Ovary (tissue), 9 donors: Measurements from ENCODE around the gene ZMIZ1. TPM values are rescaled to one million over a fixed set of nuclear protein-coding genes. Genes with fewer than 3 reads are reported as not detected.

Source experiments
- DNase-seq, 5 donors: peaks; one replicate each; pipeline ENCODE4 v3.0.0-alpha.2; 2019 to 2020
- H3K27ac ChIP-seq, 2 donors: fragments of 200-600 bp; one replicate each; pipeline versions ENCODE4 v1.5.1 to v1.8.0; 2019 to 2022
- H3K27me3 ChIP-seq: fragments of 200-600 bp; one replicate; pipeline ENCODE4 v1.8.0; 2022
- H3K36me3 ChIP-seq: fragments of 200-600 bp; sonication (generic); one replicate; pipeline ENCODE4 v1.5.1; 2019
- H3K4me1 ChIP-seq: one replicate; pipeline ENCODE4 v1.8.1; 2013; ENCODE audit warnings: mild to moderate bottlenecking, moderate library complexity; ENCODE audit not compliant: insufficient read depth
- H3K4me3 ChIP-seq: fragments of 200-600 bp; sonication (generic); one replicate; pipeline ENCODE4 v1.5.1; 2017
- H3K9me3 ChIP-seq, 2 donors: fragments of 200-600 bp in 1 of 2; sonication (generic) in 1 of 2; one replicate each; pipeline versions ENCODE4 v1.5.1 to v1.8.1; 2013 to 2019; ENCODE audit warnings: mild to moderate bottlenecking in 1 of 2, moderate library complexity in 1 of 2
- CTCF ChIP-seq, 3 donors: fragments of 450-650 bp in 2 of 3; fragments of 200-600 bp in 1 of 3; IDR thresholded peaks; one replicate each; pipeline versions ENCODE4 v1.5.1 to v1.8.0; 2016 to 2022; ENCODE audit warnings: antibody characterized with exemption in 3 of 3, mild to moderate bottlenecking in 1 of 3
- EP300 ChIP-seq: sonication (generic); formaldehyde crosslinking; IDR thresholded peaks from one replicate; pipeline ENCODE4 v1.6.1; 2017; ENCODE audit warnings: antibody characterized with exemption
- POLR2A ChIP-seq: fragments of 450-650 bp; IDR thresholded peaks from one replicate; pipeline ENCODE4 v1.6.1; 2017; ENCODE audit warnings: antibody characterized with exemption, mild to moderate bottlenecking, moderate library complexity
- WGBS, 3 donors: extraction: QIAGEN DNeasy Blood & Tissue Kit in 1 of 3; methylation state at CpG; one replicate each; pipeline versions ENCODE4 v1.1.5 to v1.1.7; 2013 to 2017; 5-methylcytosine and 5-hydroxymethylcytosine counted together
- intact Hi-C, 4 donors: fragments of 100-400 bp; cut with DNase I; formaldehyde crosslinking; loops; one replicate each; pipeline versions ENCODE4 v1.11.0 to v1.15.1; 2022 to 2023
- polyA plus RNA-seq, 2 donors: library from polyadenylated mRNA; stranded (reverse); fragments of 200-250 nt in 1 of 2; fragments of 350-450 nt in 1 of 2; fragmentation: Illumina TruSeq in 1 of 2; extraction: RNeasy Lipid Tissue Mini Kit (QIAGEN cat#74804) in 1 of 2; gene quantifications; one replicate each; pipeline ENCODE4 v1.2.3, GENCODE V29; 2013 to 2014
- total RNA-seq, 7 donors: library from RNA; depleted of rRNA in 2 of 7; stranded (reverse); fragments of >200 nt in 2 of 7; fragmentation: NEBNext Ultra II Directional in 3 of 7; extraction: Animal tissue kit (Norgen Biotek cat#: 25700) in 3 of 7; gene quantifications; one replicate each; pipeline versions ENCODE4 v1.1.0 to v1.2.4, GENCODE V29; 2016 to 2023
- donor health status: DM: no; HTN: no; CAD: no; lungs with moderate emphysema.
- donor health status: DM: no; HTN: no; CAD: no.
- donor health status: Bipolar disorder and iron deficiency.
- donor health status: DM: yes; HTN: yes; CAD: no.
- donor health status: DM: no; HTN: no; CAD: no.
- donor health status: DM: yes; HTN: yes; CAD: no.

The ZMIZ1 gene
- total and polyA plus RNA-seq, 9 donors: 30.3 to 117 (median 69.1) TPM

DNA sequence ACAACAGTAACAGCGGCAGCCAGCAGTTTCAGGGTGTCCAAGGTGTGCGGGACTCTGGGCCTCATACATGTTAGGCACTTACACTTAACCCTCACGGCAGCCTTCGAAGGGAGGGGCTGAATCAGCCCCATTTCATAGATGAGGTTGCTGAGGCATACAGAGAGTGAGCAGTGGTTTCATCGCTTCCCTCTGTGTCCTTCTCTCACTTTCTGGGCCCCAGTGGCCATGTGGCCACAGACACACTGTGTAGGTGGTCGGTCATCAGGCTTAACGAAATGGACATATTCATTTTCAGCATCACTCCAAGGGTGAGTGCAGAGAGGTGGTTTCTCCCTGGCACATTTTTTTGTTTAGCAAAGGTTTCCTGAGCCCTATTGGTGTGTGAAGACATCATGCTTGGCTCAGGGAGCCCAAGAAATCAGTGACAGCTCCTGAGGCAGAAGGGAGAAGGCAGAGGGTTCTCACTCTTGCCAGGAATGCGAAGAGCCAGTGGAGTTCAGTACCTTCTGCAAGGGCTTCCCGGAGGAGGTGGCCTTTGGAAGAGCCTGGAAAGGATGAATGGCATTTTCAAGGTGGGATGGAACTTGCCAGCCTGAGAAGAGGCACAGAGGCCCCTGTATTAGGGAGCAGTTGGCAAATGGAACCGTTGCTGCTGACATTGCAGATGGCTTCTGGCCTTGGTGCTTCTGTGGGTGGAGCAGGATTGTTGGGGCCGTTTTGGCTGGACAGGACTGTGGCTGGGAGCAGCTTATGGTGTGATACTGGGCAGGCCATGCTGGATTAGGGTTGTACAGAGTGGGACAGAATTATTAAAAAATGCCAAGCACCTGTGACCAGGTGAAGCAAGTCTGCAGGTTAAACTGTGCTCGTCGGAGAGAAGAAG is 216.8 kb downstream of the ZMIZ1 start:
- 68 to 73% (median 72%) methylated on average over 13 of the region's 13 CpGs for WGBS, 3 donors
- H3K36me3 ChIP-seq: no peaks in the 10 kb centered on the region
- intact Hi-C loops: no loop called here
- H3K27me3 ChIP-seq: no peaks in the 10 kb centered on the region
- peaks cover 19% of the 10 kb centered on the region for H3K4me1 ChIP-seq
- no peak overlapping the region for H3K4me3 ChIP-seq
- DNase-seq: no peak
- H3K27ac ChIP-seq: peak overlapping the region; percentile 52 to 53
- no peak for TF ChIP-seq CTCF (IDR thresholded peaks at IDR 0.05)
- TF ChIP-seq EP300: no peak
- no peak for TF ChIP-seq POLR2A
- no peaks in the 10 kb centered on the region for H3K9me3 ChIP-seq

DNA sequence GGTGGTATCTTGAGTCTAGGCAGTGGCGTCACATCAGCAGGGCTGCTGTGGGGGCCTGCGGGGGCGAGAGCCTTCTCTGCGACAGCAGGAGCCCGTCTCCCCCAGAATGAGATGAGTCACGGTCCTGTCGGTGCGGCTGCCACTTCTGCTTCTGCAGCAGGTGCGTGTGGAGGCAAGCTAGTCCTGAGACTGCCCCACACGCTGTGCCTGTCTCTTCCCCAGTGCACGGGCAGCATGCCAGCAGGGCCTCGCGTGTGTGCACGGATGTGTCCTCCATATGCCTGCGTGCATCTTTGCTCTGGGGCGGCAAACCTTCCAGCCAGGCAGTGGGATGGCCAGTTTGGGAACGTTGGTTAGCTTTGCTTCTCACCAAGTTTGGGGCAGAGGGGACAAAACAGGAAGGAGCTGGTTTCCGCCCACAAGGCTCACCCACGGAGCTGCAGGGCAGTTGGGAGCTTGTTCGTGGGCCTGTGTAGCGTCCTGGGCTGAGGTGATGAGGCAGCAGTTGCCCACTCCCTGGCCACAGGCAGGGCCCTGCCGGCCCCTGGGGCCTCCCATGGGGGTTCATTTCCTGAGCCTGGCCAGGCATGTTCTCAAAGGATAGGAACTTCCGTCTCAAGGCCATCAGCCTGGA is 217.7 kb downstream of the ZMIZ1 start:
- 22 to 45% (median 31%) methylated on average over 23 of the region's 23 CpGs for WGBS, 3 donors
- peak; percentile 68 to 82 (median 68) for DNase-seq
- no peaks in the 10 kb centered on the region for H3K36me3 ChIP-seq

DNA sequence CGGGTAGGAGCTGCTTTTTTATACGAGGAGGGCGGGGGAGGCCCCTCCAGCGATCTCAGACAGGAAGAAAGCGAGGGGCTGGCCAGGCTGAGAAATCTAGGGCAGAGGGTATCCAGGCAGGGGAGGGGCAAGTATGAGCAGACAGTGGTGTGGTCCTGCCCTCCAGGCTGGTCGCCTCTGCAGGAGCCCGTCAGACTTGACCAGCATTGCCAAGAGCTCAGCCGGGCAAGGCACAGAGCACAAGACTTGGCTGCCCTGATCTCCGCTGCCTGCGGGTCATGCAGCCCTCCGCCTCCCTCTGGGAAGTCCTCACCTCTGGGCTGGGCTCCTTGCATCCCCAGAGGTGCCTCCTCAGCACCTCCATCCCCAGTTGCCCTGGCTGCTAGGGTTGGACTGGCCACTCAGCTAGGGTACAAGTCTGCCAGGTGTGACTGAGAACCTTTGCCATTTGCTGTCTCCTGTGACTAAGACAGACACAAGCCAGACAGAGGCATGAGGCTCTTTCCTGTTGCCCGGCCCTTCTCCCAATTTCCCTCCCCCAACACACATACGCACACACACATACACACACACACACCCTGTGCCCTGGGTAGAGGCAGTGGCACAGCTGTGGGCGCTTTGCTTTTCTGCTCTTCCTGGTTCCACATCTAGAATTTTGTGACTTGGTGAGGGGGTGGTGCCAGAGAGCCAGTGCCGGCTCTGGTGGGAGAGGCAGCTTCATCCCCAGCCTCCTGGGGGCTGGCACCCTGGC is 219.4 kb downstream of the ZMIZ1 start:
- 67 to 81% (median 78%) methylated on average over 15 of the region's 15 CpGs for WGBS, 3 donors
- no peak for DNase-seq
- Histone ChIP-seq H3K27ac (no peak overlapping the region), H3K9me3 (no peaks in the 10 kb centered on the region), H3K4me3 (no peak overlapping the region), H3K27me3 (no peaks in the 10 kb centered on the region), H3K36me3 (no peaks in the 10 kb centered on the region), H3K4me1 (peaks cover 20% of the 10 kb centered on the region)
- no peak for TF ChIP-seq EP300
- no peak for TF ChIP-seq CTCF (IDR thresholded peaks at IDR 0.05)
- TF ChIP-seq POLR2A: no peak
- intact Hi-C loops: no loop called here

More for the DNA sequence above, 217.7 kb downstream of the ZMIZ1 start:
- no peaks in the 10 kb centered on the region for H3K9me3 ChIP-seq
- no peak overlapping the region for H3K4me3 ChIP-seq
- peaks cover 19% of the 10 kb centered on the region for H3K4me1 ChIP-seq
- intact Hi-C loops: no loop called here
- no peak for TF ChIP-seq POLR2A
- no peak for TF ChIP-seq EP300
- no peak for TF ChIP-seq CTCF (IDR thresholded peaks at IDR 0.05)
- H3K27me3 ChIP-seq: no peaks in the 10 kb centered on the region
- H3K27ac ChIP-seq: peak overlapping the region; percentile 52 to 53

GRCh38 chr10:79289801-79290200 is 221.0 kb downstream of the ZMIZ1 start:
- WGBS, 3 donors: 66 to 72% (median 67%) methylated on average over 6 of the region's 6 CpGs
- no peaks in the 10 kb centered on the region for H3K27me3 ChIP-seq
- H3K27ac ChIP-seq: no peak overlapping the region
- intact Hi-C loops: no loop called here
- H3K4me3 ChIP-seq: no peak overlapping the region
- TF ChIP-seq EP300 (no peak), CTCF (IDR thresholded peaks at IDR 0.05) (no peak), POLR2A (no peak)
- peaks cover 20% of the 10 kb centered on the region for H3K4me1 ChIP-seq
- no peaks in the 10 kb centered on the region for H3K36me3 ChIP-seq
- DNase-seq: no peak
- H3K9me3 ChIP-seq: no peaks in the 10 kb centered on the region
